HEK293 (cell line): ENCODE results near the gene FAM177B.

ENCODE experiments used
- CTCF ChIA-PET: fragments of 350-600 bp; formaldehyde crosslinking; extraction: SDS; loops from one replicate; lab custom pipeline; 2021; ENCODE audit warnings: antibody characterized with exemption; lab: Yijun Ruan, JAX
- POLR2A ChIA-PET: fragments of 300-600 bp; formaldehyde crosslinking; extraction: SDS; loops from one replicate; lab custom pipeline; 2020; ENCODE audit warnings: antibody characterized with exemption, inconsistent platforms; lab: Yijun Ruan, JAX
- H3K27ac ChIP-seq: fragments of 200-500 bp; sonication (Bioruptor generic); 2 replicates; pipeline ENCODE4 v1.5.1; 2014; ENCODE audit warnings: low read depth, low read length, control low read depth, inconsistent platforms; ENCODE audit errors: extremely low read depth
- H3K36me3 ChIP-seq, 2 experiments: fragments of 200-500 bp in 1 of 2; sonication (Bioruptor generic) in 1 of 2; 1 replicate in 1 of 2; 2 replicates in 1 of 2; pipeline ENCODE4 v1.5.1; 2014 to 2017; ENCODE audit warnings: inconsistent platforms in 2 of 2, low read length in 2 of 2; ENCODE audit not compliant: control insufficient read depth in 2 of 2, insufficient read depth in 1 of 2
- H3K4me1 ChIP-seq: fragments of 200-500 bp; sonication (Bioruptor generic); 2 replicates; pipeline ENCODE4 v1.5.1; 2014; ENCODE audit warnings: mild to moderate bottlenecking, low read length, inconsistent platforms; ENCODE audit not compliant: control insufficient read depth, insufficient read depth
- H3K4me3 ChIP-seq: 2 replicates; pipeline ENCODE4 v1.5.1; 2011; ENCODE audit warnings: low read depth, mild to moderate bottlenecking, control low read depth, low read length, moderate library complexity
- H3K9me3 ChIP-seq: fragments of 200-500 bp; sonication (Bioruptor generic); 2 replicates; pipeline ENCODE4 v1.5.1; 2014; ENCODE audit warnings: low read depth, low read length, inconsistent platforms; ENCODE audit not compliant: control insufficient read depth, insufficient read depth
- GLI2 ChIP-seq: fragments of 450-650 bp; formaldehyde crosslinking; IDR thresholded peaks from 2 replicates; pipeline ENCODE4; 2017; ENCODE audit warnings: missing biosample characterization, missing genetic modification characterization, low read depth, borderline replicate concordance
- HOXD13 ChIP-seq: sonication (generic); formaldehyde crosslinking; IDR thresholded peaks from 2 replicates; pipeline ENCODE4 v1.8.0; 2022; ENCODE audit warnings: missing genetic modification reagents, borderline replicate concordance
- SCRT2 ChIP-seq: fragments of 450-650 bp; formaldehyde crosslinking; IDR thresholded peaks from 2 replicates; pipeline ENCODE4 v1.5.1; 2016; ENCODE audit warnings: missing biosample characterization, missing genetic modification characterization
- SETDB1 ChIP-seq: IDR thresholded peaks from one replicate; pipeline ENCODE4 v1.6.1; 2017; ENCODE audit warnings: mild to moderate bottlenecking, low read length, moderate library complexity, mixed read lengths; ENCODE audit not compliant: insufficient read length
- SP3 ChIP-seq: fragments of 450-650 bp; formaldehyde crosslinking; IDR thresholded peaks from 2 replicates; pipeline ENCODE4 v1.5.1; 2016; ENCODE audit warnings: missing biosample characterization, missing genetic modification characterization
- ZBTB1 ChIP-seq: fragments of 450-650 bp; formaldehyde crosslinking; IDR thresholded peaks from 2 replicates; pipeline ENCODE4 v1.5.1; 2016; ENCODE audit warnings: missing biosample characterization, missing genetic modification characterization
- ZBTB6 ChIP-seq: fragments of 450-650 bp; formaldehyde crosslinking; IDR thresholded peaks from 2 replicates; pipeline ENCODE4 v1.5.1; 2017; ENCODE audit warnings: missing biosample characterization, missing genetic modification characterization
- ZFHX2 ChIP-seq: fragments of 450-650 bp; formaldehyde crosslinking; conservative IDR thresholded peaks from 2 replicates; pipeline ENCODE4 v1.5.1; 2016; ENCODE audit warnings: missing biosample characterization, missing genetic modification characterization
- ZFP3 ChIP-seq: fragments of 450-650 bp; formaldehyde crosslinking; IDR thresholded peaks from 2 replicates; pipeline ENCODE4 v1.5.1; 2016; ENCODE audit warnings: low read depth, missing biosample characterization, missing genetic modification characterization
- ZNF146 ChIP-seq: fragments of 450-650 bp; formaldehyde crosslinking; IDR thresholded peaks from 2 replicates; pipeline ENCODE4 v1.5.1; 2016; ENCODE audit warnings: missing biosample characterization, missing genetic modification characterization
- ZNF335 ChIP-seq: fragments of 450-650 bp; formaldehyde crosslinking; conservative IDR thresholded peaks from 2 replicates; pipeline ENCODE4 v1.5.1; 2016; ENCODE audit warnings: missing biosample characterization, missing genetic modification characterization
- ZNF473 ChIP-seq: fragments of 450-650 bp; formaldehyde crosslinking; IDR thresholded peaks from 2 replicates; pipeline ENCODE4 v1.5.1; 2017; ENCODE audit warnings: missing biosample characterization, missing genetic modification characterization
- ZNF48 ChIP-seq: fragments of 450-650 bp; formaldehyde crosslinking; IDR thresholded peaks from 2 replicates; pipeline ENCODE4 v1.5.1; 2016; ENCODE audit warnings: missing biosample characterization, missing genetic modification characterization
- ZNF768 ChIP-seq: fragments of 450-650 bp; formaldehyde crosslinking; IDR thresholded peaks from 2 replicates; pipeline ENCODE4 v1.5.1; 2018; ENCODE audit warnings: missing biosample characterization, mild to moderate bottlenecking, missing genetic modification characterization
- ZSCAN18 ChIP-seq: fragments of 450-650 bp; formaldehyde crosslinking; IDR thresholded peaks from 2 replicates; pipeline ENCODE4 v1.5.1; 2016; ENCODE audit warnings: missing biosample characterization, missing genetic modification characterization
- ZXDB ChIP-seq: fragments of 450-650 bp; formaldehyde crosslinking; IDR thresholded peaks from 2 replicates; pipeline ENCODE4 v1.5.1; 2016; ENCODE audit warnings: missing biosample characterization, missing genetic modification characterization

FAM177B gene

GRCh38 chr1:222787729-222788128, 50.7 kb downstream of the FAM177B start:
- Histone ChIP-seq H3K9me3 (no peaks in the 10 kb centered on the region), H3K4me3 (no peak overlapping the region), H3K4me1 (peaks cover 20% of the 10 kb centered on the region), H3K36me3 (no peaks in the 10 kb centered on the region), H3K27ac (no peak overlapping the region)
- TF ChIP-seq ZNF473 (tag by site-specific recombination) (no peak), ZXDB (tag by site-specific recombination) (no peak)
- ChIA-PET POLR2A (no interaction called here), CTCF (interaction anchor here (0.7 to 2.7 kb wide), 7 partner anchors 18 to 768 kb away, joined by 3 to 10 read pairs (median 4); no protein-coding TSS in a partner anchor)

- CTCF ChIA-PET, result interaction anchor here (0.5 to 2.7 kb wide), 9 partner anchors 10 to 512 kb away, joined by 3 to 10 read pairs (median 4); partner anchors contain the start of gene FAM177B
- TF ChIP-seq ZNF768 (tag by site-specific recombination) (0 out of 2 replicates have a peak, but pooled peaks have one; percentile 51), SCRT2 (tag by site-specific recombination) (no peak)
- POLR2A ChIA-PET, result no interaction called here
- H3K4me1 ChIP-seq, result peaks cover 20% of the 10 kb centered on the region
- no peak overlapping the region for H3K4me3 ChIP-seq
- H3K9me3 ChIP-seq, result no peaks in the 10 kb centered on the region
- no peak overlapping the region for H3K27ac ChIP-seq
- H3K36me3 ChIP-seq, result no peaks in the 10 kb centered on the region
Measured at GRCh38 chr1:222788402-222789156, 51.6 kb downstream of the FAM177B start.

- Histone ChIP-seq H3K36me3 (no peaks in the 10 kb centered on the region), H3K4me1 (peaks cover 10% of the 10 kb centered on the region), H3K4me3 (no peak overlapping the region), H3K9me3 (no peaks in the 10 kb centered on the region), H3K27ac (no peak overlapping the region)
- CTCF ChIA-PET, result interaction anchor here (1.2 to 1.5 kb wide), 2 partner anchors 300 to 340 kb away, joined by 3 to 5 read pairs; no protein-coding TSS in a partner anchor
- peak; percentile 35; the same call in 1 of the 2 replicates for TF ChIP-seq ZFHX2 (tag by site-specific recombination)
- TF ChIP-seq GLI2 (tag by site-specific recombination), result no peak
- peak; percentile 41 for TF ChIP-seq SETDB1
- TF ChIP-seq ZNF48 (tag by site-specific recombination), result no peak
- POLR2A ChIA-PET, result no interaction called here
Measured at GRCh38 chr1:222790115-222790514, 53.1 kb downstream of the FAM177B start.

- no peaks in the 10 kb centered on the region for H3K36me3 ChIP-seq
- H3K4me3 ChIP-seq, result no peak overlapping the region
- POLR2A ChIA-PET, result no interaction called here
- H3K9me3 ChIP-seq, result no peaks in the 10 kb centered on the region
- no peak overlapping the region for H3K27ac ChIP-seq
- H3K4me1 ChIP-seq, result peaks cover 7% of the 10 kb centered on the region
- TF ChIP-seq ZBTB6 (tag by site-specific recombination), result no peak
- TF ChIP-seq ZFHX2 (tag by site-specific recombination), result 0 out of 2 replicates have a peak, but pooled peaks have one; percentile 1
- CTCF ChIA-PET, result interaction anchor here (1.3 to 1.5 kb wide), 2 partner anchors 299 to 339 kb away, joined by 3 to 5 read pairs; no protein-coding TSS in a partner anchor
Measured at GRCh38 chr1:222790520-222790919, 53.5 kb downstream of the FAM177B start.

GRCh38 chr1:222791006-222791710, 54.2 kb downstream of the FAM177B start:
- Histone ChIP-seq H3K36me3 (no peaks in the 10 kb centered on the region), H3K4me3 (no peak overlapping the region), H3K4me1 (peaks cover under 1% of the 10 kb centered on the region; the same call in 1 of the 2 replicates), H3K27ac (no peak overlapping the region), H3K9me3 (no peaks in the 10 kb centered on the region)
- POLR2A ChIA-PET, result no interaction called here
- CTCF ChIA-PET, result interaction anchor here (0.6 to 1.5 kb wide), 5 partner anchors 110 to 892 kb away, joined by 3 to 5 read pairs (median 3); no protein-coding TSS in a partner anchor
- TF ChIP-seq SP3 (no peak), ZNF335 (tag by site-specific recombination) (no peak), ZSCAN18 (tag by site-specific recombination) (no peak), ZBTB1 (tag by site-specific recombination) (no peak), HOXD13 (CRISPR knock-in tag) (no peak), ZFP3 (no peak), ZNF146 (tag by site-specific recombination) (no peak)
